Amniotic stem cell (primary cell): ENCODE data around the gene TMEM82.
A peak's percentile ranks its signal among the peaks of the same experiment; 100 is the strongest.
"Not testable (repeated sequence)": the region's sequence is repeated elsewhere in the genome, so short reads cannot be mapped to it uniquely, and the experiment has no call there.

Experiments
- DNase-seq: peaks from one replicate; lab custom pipeline; 2025; lab: John Stamatoyannopoulos, UW

The TMEM82 gene

GRCh38 chr1:15742339-15742801 lies at the start of gene TMEM82:
Gene TMEM82 (plus strand): TSS chr1:15742499. CDS start chr1:15742560, 61 bp downstream.
- no peak for DNase-seq

- DNase-seq, result no peak
These were observed 48.9 kb upstream of the TMEM82 start for GRCh38 chr1:15693371-15693770.

- DNase-seq, result no peak
These were observed 45.3 kb upstream of the TMEM82 start for GRCh38 chr1:15696956-15697521.

GRCh38 chr1:15698201-15698600 lies 44.1 kb upstream of the TMEM82 start:
- no peak for DNase-seq

- DNase-seq, result not testable (repeated sequence)
These were observed 43.0 kb upstream of the TMEM82 start for GRCh38 chr1:15699321-15699720.

GRCh38 chr1:15700508-15700907 lies 41.8 kb upstream of the TMEM82 start:
- no peak for DNase-seq

- DNase-seq, result no peak
These were observed 40.5 kb upstream of the TMEM82 start for GRCh38 chr1:15701784-15702183.

- no peak for DNase-seq
These were observed 39.4 kb upstream of the TMEM82 start for GRCh38 chr1:15702722-15703550.

GRCh38 chr1:15703562-15703961 lies 38.7 kb upstream of the TMEM82 start:
- peak; percentile 66 for DNase-seq

- DNase-seq, result no peak
These were observed 37.6 kb upstream of the TMEM82 start for GRCh38 chr1:15704526-15705183.

GRCh38 chr1:15705184-15705566 lies 37.1 kb upstream of the TMEM82 start:
- no peak for DNase-seq

- no peak for DNase-seq
These were observed 35.5 kb upstream of the TMEM82 start for GRCh38 chr1:15706751-15707150.

GRCh38 chr1:15707239-15707925 lies 34.9 kb upstream of the TMEM82 start:
- DNase-seq, result no peak

GRCh38 chr1:15708486-15709137 lies 33.7 kb upstream of the TMEM82 start:
- DNase-seq, result no peak

- DNase-seq, result no peak
These were observed 33.1 kb upstream of the TMEM82 start for GRCh38 chr1:15709226-15709625.

- DNase-seq, result no peak
These were observed 30.1 kb upstream of the TMEM82 start for GRCh38 chr1:15712168-15712567.

- DNase-seq, result no peak
These were observed 27.7 kb upstream of the TMEM82 start for GRCh38 chr1:15714406-15715136.

- no peak for DNase-seq
These were observed 24.7 kb upstream of the TMEM82 start for GRCh38 chr1:15717418-15718125.

GRCh38 chr1:15718199-15718601 lies 24.1 kb upstream of the TMEM82 start:
- no peak for DNase-seq

- DNase-seq, result no peak
These were observed 22.7 kb upstream of the TMEM82 start for GRCh38 chr1:15719381-15720120.
